Right cardiac atrium (tissue), 5 donors: ENCODE measurements around the gene COA7. TPM values are rescaled to one million over a fixed set of nuclear protein-coding genes. Genes with fewer than 3 reads are reported as not detected.
"Not testable (repeated sequence)": the region's sequence is repeated elsewhere in the genome, so short reads cannot be mapped to it uniquely, and the experiment has no call there.

Experiments used
- ATAC-seq, 2 donors: fragments of 200-7000 bp; cut with Tn5 transposase; one replicate each; pipeline versions ENCODE4 v1.8.0 to v1.9.1; 2020; ENCODE audit warnings: moderate library complexity in 2 of 2, mild to moderate bottlenecking in 1 of 2
- DNase-seq, 3 donors: peaks; one replicate each; pipeline ENCODE4 v3.0.0-alpha.2; 2020
- H3K27ac ChIP-seq: one replicate; pipeline ENCODE4 v1.5.1; 2013; ENCODE audit warnings: mild to moderate bottlenecking, low read length, control low read depth, moderate library complexity
- H3K27me3 ChIP-seq: one replicate; pipeline ENCODE4 v1.6.1; 2013; ENCODE audit not compliant: control insufficient read depth, insufficient read depth
- H3K4me1 ChIP-seq: one replicate; pipeline ENCODE4 v1.6.1; 2013; ENCODE audit warnings: low read length; ENCODE audit not compliant: control insufficient read depth, insufficient read depth
- H3K4me3 ChIP-seq: one replicate; pipeline ENCODE4 v1.5.1; 2013; ENCODE audit warnings: low read length, control low read depth
- H3K9me3 ChIP-seq: one replicate; pipeline ENCODE4 v1.6.1; 2013; ENCODE audit warnings: low read length; ENCODE audit not compliant: control insufficient read depth
- WGBS: extraction: QIAGEN DNeasy Blood & Tissue Kit; methylation state at CpG from one replicate; pipeline ENCODE4 v1.1.7; 2013; 5-methylcytosine and 5-hydroxymethylcytosine counted together
- intact Hi-C, 4 donors: fragments of 100-400 bp; cut with DNase I; formaldehyde crosslinking; loops; one replicate each; pipeline versions ENCODE4 v1.11.0 to v1.14.0; 2022 to 2023
- polyA plus RNA-seq: library from polyadenylated mRNA; stranded (reverse); fragments of 200-250 nt; gene quantifications from one replicate; pipeline ENCODE4 v1.2.3, GENCODE V29; 2013
- total RNA-seq, 4 donors: library from RNA; stranded (reverse); fragmentation: NEBNext Ultra II Directional; extraction: Animal tissue kit (Norgen Biotek cat#: 25700); gene quantifications; one replicate each; pipeline ENCODE4 v1.2.1, GENCODE V29; 2021
- donor health status: healthy with polysubstance abuse.
- donor health status: DM: no; HTN: yes; CAD: no.
- donor health status: DM: no; HTN: no; CAD: no.
- donor health status: DM: no; HTN: yes; CAD: no; lungs with severe emphysema.
- donor health status: DM: yes; HTN: yes; CAD: no.

Gene COA7
- total and polyA plus RNA-seq, 5 donors: 6.5 to 16.4 (median 15.2) TPM

DNA sequence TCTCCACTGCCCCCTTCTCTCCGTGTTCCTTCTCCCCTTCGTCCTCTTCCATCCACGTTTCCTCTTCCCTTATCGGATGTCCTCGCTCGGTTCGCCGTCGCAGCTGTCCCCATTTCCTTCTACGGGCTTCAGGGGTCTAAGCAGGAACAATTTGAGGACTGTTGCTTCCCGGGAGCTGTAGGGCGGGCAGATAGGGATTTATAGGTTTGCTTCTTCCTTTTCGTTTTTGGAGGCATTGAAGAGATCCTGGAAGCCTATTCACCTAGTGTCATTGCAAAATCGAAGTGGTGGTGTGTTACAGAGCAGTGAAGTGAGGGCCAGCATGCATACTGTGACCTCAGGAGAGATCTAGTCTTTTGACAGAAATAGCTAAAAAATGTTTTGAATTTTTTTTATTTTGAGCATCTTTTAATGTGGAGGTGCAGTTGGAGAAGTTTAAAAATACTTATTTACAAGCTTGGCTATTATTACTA lies 29.0 kb upstream of the COA7 start:
- intact Hi-C loops: no loop called here
- peak overlapping the region; percentile 80 for H3K4me3 ChIP-seq
- peaks cover 4% of the 10 kb centered on the region for H3K4me1 ChIP-seq
- H3K27me3 ChIP-seq: no peaks in the 10 kb centered on the region
- peak; percentile 4 to 10 for ATAC-seq
- H3K9me3 ChIP-seq: no peaks in the 10 kb centered on the region
- peak overlapping the region; percentile 91 for H3K27ac ChIP-seq
- DNase-seq: peak in 1 of 3 donors; percentile 50
- WGBS: under 1% methylated on average over 14 of the region's 14 CpGs

DNA sequence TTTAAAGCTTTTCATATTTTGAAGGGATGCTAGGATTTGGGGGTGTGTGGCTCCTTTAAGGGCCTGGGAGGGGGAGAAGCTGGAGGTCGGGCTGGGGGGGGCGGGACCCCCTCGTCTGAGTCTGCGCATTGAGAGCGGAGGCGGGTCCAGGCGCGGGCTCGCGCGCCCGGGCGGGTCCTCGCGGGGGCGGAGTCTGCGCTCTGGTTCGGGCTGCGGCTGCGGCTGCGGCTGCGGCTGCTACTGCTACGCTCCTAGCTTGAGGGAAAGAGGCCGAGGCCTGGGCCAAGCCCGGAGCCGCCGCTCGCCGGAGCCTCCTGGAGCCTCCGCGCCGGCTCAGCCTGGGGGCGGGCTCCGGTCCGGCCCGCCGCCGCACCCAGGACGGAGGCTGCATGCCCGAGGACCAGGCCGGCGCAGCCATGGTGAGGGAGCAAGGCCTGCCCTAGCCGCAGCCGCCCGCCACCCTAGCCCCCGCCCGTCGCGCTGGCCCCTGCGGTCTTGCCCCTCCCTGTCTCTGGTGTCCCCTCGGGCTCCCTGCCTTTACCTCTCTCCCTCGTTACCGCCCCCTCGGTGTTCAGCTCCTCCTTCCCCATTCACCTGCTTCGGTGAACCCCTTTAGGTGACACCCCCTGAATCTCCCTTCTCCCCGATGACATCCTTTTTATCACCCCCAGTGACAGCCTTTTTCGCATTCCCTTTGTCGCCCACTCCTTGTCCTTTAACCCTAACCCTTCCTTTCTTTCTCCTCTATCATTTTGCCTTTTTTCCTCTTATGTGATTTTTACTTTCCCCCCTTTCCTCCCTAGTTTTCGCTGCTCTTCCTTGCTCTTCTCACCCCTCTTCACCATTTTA lies 28.3 kb upstream of the COA7 start, which contains the start of gene ZYG11B:
Gene ZYG11B (plus strand): TSS at position 189 of the 849 bp plus-strand sequence. CDS start 201 bp downstream, at position 390.
- WGBS: under 1% methylated on average over 59 of the region's 59 CpGs

GRCh38 chr1:52725903-52726264 lies 27.7 kb upstream of the COA7 start:
- no peak for ATAC-seq
- Histone ChIP-seq H3K4me1 (peaks cover 4% of the 10 kb centered on the region), H3K9me3 (no peaks in the 10 kb centered on the region), H3K27me3 (no peaks in the 10 kb centered on the region), H3K4me3 (peak overlapping the region; percentile 80), H3K27ac (no peak overlapping the region)
- 10% methylated on average over 6 of the region's 6 CpGs for WGBS
- intact Hi-C loops: no loop called here
- DNase-seq: no peak

More for the DNA sequence above, 28.3 kb upstream of the COA7 start, which contains the start of gene ZYG11B:
- DNase-seq (peak; percentile 91 to 96 (median 96)), ATAC-seq (peak; percentile 97 to 98)
- H3K27me3 ChIP-seq: no peaks in the 10 kb centered on the region
- H3K4me3 ChIP-seq: peak within 1 kb of the TSS; percentile 80
- intact Hi-C loops: no loop called here
- peaks cover 4% of the 10 kb centered on the region for H3K4me1 ChIP-seq
- H3K27ac ChIP-seq: peak within 1 kb of the TSS; percentile 91
- no peaks in the 10 kb centered on the region for H3K9me3 ChIP-seq

- intact Hi-C loops: no loop called here
- ATAC-seq: no peak
- Histone ChIP-seq H3K27ac (no peak overlapping the region), H3K27me3 (no peaks in the 10 kb centered on the region), H3K9me3 (no peaks in the 10 kb centered on the region), H3K4me1 (peaks cover 2% of the 10 kb centered on the region), H3K4me3 (no peak overlapping the region)
- WGBS: 82% methylated on average over 4 of the region's 4 CpGs
- no peak for DNase-seq
Measured at GRCh38 chr1:52723260-52723659, 25.1 kb upstream of the COA7 start.

- H3K27me3 ChIP-seq, H3K9me3 ChIP-seq, DNase-seq, intact Hi-C loops, H3K4me3 ChIP-seq, ATAC-seq, H3K27ac ChIP-seq, H3K4me1 ChIP-seq: not testable (repeated sequence)
- WGBS: 87% methylated on average over 6 of the region's 6 CpGs
Measured at GRCh38 chr1:52715296-52715695, 17.1 kb upstream of the COA7 start.

DNA sequence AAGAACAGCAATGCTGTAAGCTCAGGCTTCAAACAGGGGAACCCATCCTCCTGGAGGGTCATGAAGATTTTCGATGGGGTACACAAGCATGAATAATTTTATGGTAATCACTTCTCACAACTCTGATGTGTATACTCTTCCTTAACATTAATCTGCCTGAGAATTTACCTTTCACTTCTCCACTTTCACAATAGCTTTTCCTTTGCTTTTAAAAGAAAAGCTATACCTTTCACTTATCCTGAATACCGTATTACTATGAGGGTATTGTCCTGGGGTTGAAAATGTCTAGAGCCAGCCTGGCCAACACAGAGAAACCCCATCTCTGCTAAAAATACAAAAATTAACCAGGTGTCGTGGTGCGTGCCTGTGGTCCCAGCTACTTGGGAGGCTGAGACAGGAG lies 15.4 kb upstream of the COA7 start:
- ATAC-seq: no peak
- no peak overlapping the region for H3K27ac ChIP-seq
- intact Hi-C loops: no loop called here

DNA sequence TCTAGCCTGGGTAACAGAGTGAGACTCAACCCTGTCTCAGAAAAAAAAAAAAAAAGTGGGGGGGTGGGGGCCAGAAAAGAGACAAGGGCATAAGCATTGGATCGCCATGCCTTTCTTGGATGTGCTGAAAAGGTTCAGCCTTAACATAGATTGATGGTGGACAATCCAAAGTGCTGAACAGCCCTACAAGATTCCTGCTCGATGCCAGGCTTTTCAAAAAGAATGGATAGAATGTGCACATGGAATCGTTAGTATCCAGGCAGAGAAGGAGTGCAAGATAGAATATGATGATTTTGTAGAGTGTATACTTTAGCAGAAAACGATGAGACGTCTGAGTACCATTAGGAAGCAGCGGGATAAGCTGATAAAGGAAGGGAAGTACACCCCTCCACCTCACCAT lies 10.9 kb upstream of the COA7 start:
- peaks cover 1% of the 10 kb centered on the region for H3K4me1 ChIP-seq
- no peak overlapping the region for H3K27ac ChIP-seq
- ATAC-seq (no peak), DNase-seq (no peak)
- intact Hi-C loops: loop anchor here in 1 of 4 donors (10.0 kb wide), 1 partner anchor 216 kb away; the partner anchor contains the start of genes ECHDC2 and SCP2
- no peak overlapping the region for H3K4me3 ChIP-seq
- WGBS: 33% methylated on average over 6 of the region's 6 CpGs
- no peaks in the 10 kb centered on the region for H3K27me3 ChIP-seq
- no peaks in the 10 kb centered on the region for H3K9me3 ChIP-seq

More for the DNA sequence above, 15.4 kb upstream of the COA7 start:
- Histone ChIP-seq H3K27me3 (no peaks in the 10 kb centered on the region), H3K9me3 (no peaks in the 10 kb centered on the region), H3K4me1 (peaks cover 1% of the 10 kb centered on the region), H3K4me3 (no peak overlapping the region)
- WGBS: 90% methylated on average over 4 of the region's 4 CpGs
- DNase-seq: no peak

DNA sequence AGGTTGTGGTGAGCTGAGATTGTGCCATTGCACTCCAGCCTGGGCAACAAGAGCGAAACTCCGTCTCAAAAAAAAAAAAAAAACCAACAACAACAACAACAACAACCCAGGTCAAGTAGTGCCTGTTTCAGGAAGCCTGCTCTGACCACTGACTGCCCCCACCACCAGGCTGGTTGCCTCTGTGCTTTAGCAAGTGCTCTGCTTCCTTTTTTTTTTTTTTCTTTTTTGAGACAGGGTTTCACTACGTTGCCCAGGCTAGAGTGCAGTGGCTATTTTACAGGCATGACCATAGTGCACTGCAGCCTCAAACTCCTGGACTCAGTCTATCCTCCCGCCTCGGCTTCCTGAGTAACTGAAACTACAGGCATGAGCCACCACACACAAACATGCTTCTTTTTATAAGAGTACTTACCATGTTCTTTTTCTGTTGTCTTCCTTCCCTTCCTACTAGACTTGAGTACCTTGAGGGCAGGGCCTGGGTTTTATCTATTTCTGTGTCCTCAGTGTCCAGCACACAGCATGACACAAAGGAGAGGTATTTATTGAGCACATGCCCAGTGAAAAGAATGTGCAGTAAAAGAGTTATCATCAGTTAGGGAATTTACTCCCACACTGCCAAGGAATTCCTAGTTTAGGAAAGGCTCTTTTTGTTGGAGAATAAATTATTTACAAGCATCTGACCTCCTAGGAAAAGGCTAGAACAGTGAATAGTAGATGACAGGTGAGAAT lies 9.9 kb upstream of the COA7 start:
- no peak overlapping the region for H3K27ac ChIP-seq
- ATAC-seq: peak in 1 of 2 donors; percentile 26

GRCh38 chr1:52706941-52707926 lies 9.1 kb upstream of the COA7 start:
- no peak for ATAC-seq
- intact Hi-C loops: loop anchor here in 1 of 4 donors (10.0 kb wide), 1 partner anchor 218 kb away; the partner anchor contains the start of genes ECHDC2 and SCP2

More for the DNA sequence above, 9.9 kb upstream of the COA7 start:
- DNase-seq: peak in 1 of 3 donors; percentile 66
- no peak overlapping the region for H3K4me3 ChIP-seq
- H3K9me3 ChIP-seq: no peaks in the 10 kb centered on the region
- peaks cover 1% of the 10 kb centered on the region for H3K4me1 ChIP-seq
- WGBS: 69% methylated on average over 5 of the region's 5 CpGs
- no peaks in the 10 kb centered on the region for H3K27me3 ChIP-seq
- intact Hi-C loops: loop anchor here in 1 of 4 donors (10.0 kb wide), 1 partner anchor 217 kb away; the partner anchor contains the start of genes ECHDC2 and SCP2

DNA sequence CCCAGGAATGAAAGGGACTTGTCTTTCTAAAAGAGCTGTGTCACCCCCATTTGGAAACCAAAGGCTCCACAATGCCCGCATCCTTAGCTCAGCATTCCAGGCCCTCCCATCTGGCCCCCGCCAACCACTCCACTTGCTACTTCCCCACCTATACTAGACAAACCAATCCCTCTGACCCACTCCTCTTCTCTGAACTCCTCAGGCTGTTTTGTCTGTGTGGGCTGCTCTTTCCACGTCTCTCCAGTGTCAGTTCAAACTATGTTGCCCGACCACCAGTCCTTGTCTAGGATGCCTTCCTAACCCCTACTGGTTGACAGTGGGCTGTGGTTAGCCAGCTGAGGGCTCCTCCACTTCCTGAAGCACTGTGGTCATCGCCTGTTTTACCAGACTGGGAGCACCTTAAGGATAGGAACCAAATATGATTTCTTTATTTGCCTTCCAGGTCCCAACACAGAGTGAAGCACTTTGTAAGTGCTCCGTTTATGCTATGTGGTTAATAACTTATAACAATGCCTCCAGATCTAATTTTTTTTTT lies 8.1 kb upstream of the COA7 start:
- ATAC-seq (no peak), DNase-seq (no peak)
- H3K4me3 ChIP-seq: no peak overlapping the region
- intact Hi-C loops: loop anchor here in 1 of 4 donors (10.0 kb wide), 1 partner anchor 219 kb away; the partner anchor contains the start of genes ECHDC2 and SCP2
- 68% methylated on average over 6 of the region's 6 CpGs for WGBS
- H3K27me3 ChIP-seq: no peaks in the 10 kb centered on the region
- no peaks in the 10 kb centered on the region for H3K9me3 ChIP-seq
- peaks cover 1% of the 10 kb centered on the region for H3K4me1 ChIP-seq
- H3K27ac ChIP-seq: no peak overlapping the region

More at GRCh38 chr1:52706941-52707926, 9.1 kb upstream of the COA7 start:
- WGBS: 87% methylated on average over 18 of the region's 18 CpGs
- H3K27me3 ChIP-seq: no peaks in the 10 kb centered on the region
- no peak overlapping the region for H3K27ac ChIP-seq
- H3K9me3 ChIP-seq: no peaks in the 10 kb centered on the region
- peaks cover 1% of the 10 kb centered on the region for H3K4me1 ChIP-seq
- H3K4me3 ChIP-seq: no peak overlapping the region
- peak in 1 of 3 donors; percentile 19 for DNase-seq
